Esophagus squamous epithelium (tissue), 4 donors: ENCODE data around the gene MACC1.

ENCODE experiments used
- POLR2A ChIP-seq, 4 donors: fragments of 450-650 bp; IDR thresholded peaks; one replicate each; pipeline ENCODE4 v1.6.1; 2017; ENCODE audit warnings: antibody characterized with exemption in 4 of 4, mild to moderate bottlenecking in 4 of 4, moderate library complexity in 3 of 4
- TF ChIP-seq, protein P1 (sequence below), 6 experiments: fragments of 450-650 bp in 4 of 6; fragments of 200-600 bp in 2 of 6; sonication (generic) in 2 of 6; IDR thresholded peaks; one replicate each; pipeline ENCODE4 v1.5.1; 2016 to 2019; ENCODE audit warnings: antibody characterized with exemption in 6 of 6, mild to moderate bottlenecking in 4 of 6, moderate library complexity in 4 of 6

GRCh38 chr7:20241911-20242261 lies 24.7 kb upstream of the MACC1 start:
- TF ChIP-seq POLR2A (IDR thresholded peaks at IDR 0.05) = no peak
- TF ChIP-seq, protein P1, sequence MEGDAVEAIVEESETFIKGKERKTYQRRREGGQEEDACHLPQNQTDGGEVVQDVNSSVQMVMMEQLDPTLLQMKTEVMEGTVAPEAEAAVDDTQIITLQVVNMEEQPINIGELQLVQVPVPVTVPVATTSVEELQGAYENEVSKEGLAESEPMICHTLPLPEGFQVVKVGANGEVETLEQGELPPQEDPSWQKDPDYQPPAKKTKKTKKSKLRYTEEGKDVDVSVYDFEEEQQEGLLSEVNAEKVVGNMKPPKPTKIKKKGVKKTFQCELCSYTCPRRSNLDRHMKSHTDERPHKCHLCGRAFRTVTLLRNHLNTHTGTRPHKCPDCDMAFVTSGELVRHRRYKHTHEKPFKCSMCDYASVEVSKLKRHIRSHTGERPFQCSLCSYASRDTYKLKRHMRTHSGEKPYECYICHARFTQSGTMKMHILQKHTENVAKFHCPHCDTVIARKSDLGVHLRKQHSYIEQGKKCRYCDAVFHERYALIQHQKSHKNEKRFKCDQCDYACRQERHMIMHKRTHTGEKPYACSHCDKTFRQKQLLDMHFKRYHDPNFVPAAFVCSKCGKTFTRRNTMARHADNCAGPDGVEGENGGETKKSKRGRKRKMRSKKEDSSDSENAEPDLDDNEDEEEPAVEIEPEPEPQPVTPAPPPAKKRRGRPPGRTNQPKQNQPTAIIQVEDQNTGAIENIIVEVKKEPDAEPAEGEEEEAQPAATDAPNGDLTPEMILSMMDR (IDR thresholded peaks at IDR 0.05) = no peak
